Ammon's horn (tissue), 1 donor: ENCODE results near the gene NHSL1.
A peak's percentile ranks its signal among the peaks of the same experiment; 100 is the strongest.

Experiments
- DNase-seq: peaks from one replicate; pipeline ENCODE4 v3.0.0-alpha.2; 2016; ENCODE audit warnings: low spot score

The NHSL1 gene

GRCh38 chr6:138499303-138500018, at the start of gene NHSL1:
Gene NHSL1, minus strand, starts transcription at chr6:138499494. Its CDS starts 204 bp downstream, at chr6:138499290.
- peak; percentile 49 for DNase-seq

GRCh38 chr6:138546733-138547185, 47.5 kb upstream of the NHSL1 start:
- DNase-seq: no peak

- DNase-seq: no peak
These were observed 46.3 kb upstream of the NHSL1 start for GRCh38 chr6:138545621-138545980.

GRCh38 chr6:138544501-138544900, 45.2 kb upstream of the NHSL1 start:
- no peak for DNase-seq

GRCh38 chr6:138543657-138544056, 44.4 kb upstream of the NHSL1 start:
- DNase-seq: no peak

GRCh38 chr6:138541823-138542481, 42.7 kb upstream of the NHSL1 start:
- no peak for DNase-seq

- DNase-seq: no peak
These were observed 41.2 kb upstream of the NHSL1 start for GRCh38 chr6:138540468-138540867.

- no peak for DNase-seq
These were observed 40.6 kb upstream of the NHSL1 start for GRCh38 chr6:138539876-138540275.

GRCh38 chr6:138538390-138539031, 39.2 kb upstream of the NHSL1 start:
- DNase-seq: peak; percentile 35

- DNase-seq: no peak
These were observed 37.8 kb upstream of the NHSL1 start for GRCh38 chr6:138537106-138537505.

- DNase-seq: no peak
These were observed 36.6 kb upstream of the NHSL1 start for GRCh38 chr6:138535728-138536455.

GRCh38 chr6:138533667-138534066, 34.4 kb upstream of the NHSL1 start:
- DNase-seq: no peak

GRCh38 chr6:138531387-138531786, 32.1 kb upstream of the NHSL1 start:
- DNase-seq: no peak

- DNase-seq: no peak
These were observed 30.2 kb upstream of the NHSL1 start for GRCh38 chr6:138529478-138529877.

GRCh38 chr6:138528956-138529355, 29.7 kb upstream of the NHSL1 start:
- DNase-seq: no peak

- DNase-seq: no peak
These were observed 28.8 kb upstream of the NHSL1 start for GRCh38 chr6:138528137-138528536.

GRCh38 chr6:138527411-138528088, 28.3 kb upstream of the NHSL1 start:
- DNase-seq: no peak

- DNase-seq: peak; percentile 34
These were observed 27.5 kb upstream of the NHSL1 start for GRCh38 chr6:138526822-138527235.

- no peak for DNase-seq
These were observed 26.1 kb upstream of the NHSL1 start for GRCh38 chr6:138525355-138525754.

- DNase-seq: no peak
These were observed 25.2 kb upstream of the NHSL1 start for GRCh38 chr6:138524526-138524925.

GRCh38 chr6:138523347-138524210, 24.3 kb upstream of the NHSL1 start:
- DNase-seq: no peak
